ENCODE data around the gene APOL2.
A peak's percentile ranks its signal among the peaks of the same experiment; 100 is the strongest.
"Not testable (repeated sequence)": the region's sequence is repeated elsewhere in the genome, so short reads cannot be mapped to it uniquely, and the experiment has no call there.

Gene APOL2

GRCh38 chr22:36197514-36198146 is 41.7 kb downstream of the APOL2 start:
- DNase-seq (ENCODE audit: low read depth in 2 of 2) = no peak

- no peak for DNase-seq (ENCODE audit: low read depth in 2 of 2)
Measured at GRCh38 chr22:36197065-36197440, 42.3 kb downstream of the APOL2 start.

- DNase-seq (ENCODE audit: low read depth in 2 of 2) = no peak
Measured at GRCh38 chr22:36196254-36197064, 42.9 kb downstream of the APOL2 start.

- DNase-seq (ENCODE audit: low read depth in 2 of 2) = peak in 1 of 2 donors; percentile 12
Measured at GRCh38 chr22:36194971-36195370, 44.4 kb downstream of the APOL2 start.

GRCh38 chr22:36194385-36194784 is 44.9 kb downstream of the APOL2 start:
- no peak for DNase-seq (ENCODE audit: low read depth in 2 of 2)

GRCh38 chr22:36193577-36193976 is 45.8 kb downstream of the APOL2 start:
- no peak for DNase-seq (ENCODE audit: low read depth in 2 of 2)

GRCh38 chr22:36193171-36193570 is 46.2 kb downstream of the APOL2 start:
- DNase-seq (ENCODE audit: low read depth in 2 of 2) = no peak

- no peak for DNase-seq (ENCODE audit: low read depth in 2 of 2)
Measured at GRCh38 chr22:36192542-36192941, 46.8 kb downstream of the APOL2 start.

- no peak for DNase-seq (ENCODE audit: low read depth in 2 of 2)
Measured at GRCh38 chr22:36191106-36191836, 48.1 kb downstream of the APOL2 start.

GRCh38 chr22:36187862-36188261 is 51.5 kb downstream of the APOL2 start:
- not testable (repeated sequence) for DNase-seq (ENCODE audit: low read depth in 2 of 2)

- DNase-seq (ENCODE audit: low read depth in 2 of 2) = no peak
Measured at GRCh38 chr22:36185828-36186624, 53.3 kb downstream of the APOL2 start.

- no peak for DNase-seq (ENCODE audit: low read depth in 2 of 2)
Measured at GRCh38 chr22:36184433-36185025, 54.8 kb downstream of the APOL2 start.

- DNase-seq (ENCODE audit: low read depth in 2 of 2) = no peak
Measured at GRCh38 chr22:36183446-36183845, 55.9 kb downstream of the APOL2 start.

- no peak for DNase-seq (ENCODE audit: low read depth in 2 of 2)
Measured at GRCh38 chr22:36182857-36183256, 56.5 kb downstream of the APOL2 start.

- no peak for DNase-seq (ENCODE audit: low read depth in 2 of 2)
Measured at GRCh38 chr22:36182056-36182455, 57.3 kb downstream of the APOL2 start.

- DNase-seq (ENCODE audit: low read depth in 2 of 2) = no peak
Measured at GRCh38 chr22:36180928-36181327, 58.4 kb downstream of the APOL2 start.

- DNase-seq (ENCODE audit: low read depth in 2 of 2) = peak; percentile 69 to 75
Measured at GRCh38 chr22:36180038-36180880, 59.1 kb downstream of the APOL2 start.

- no peak for DNase-seq (ENCODE audit: low read depth in 2 of 2)
Measured at GRCh38 chr22:36177160-36177559, 62.2 kb downstream of the APOL2 start.

Measured in stimulated activated CD8-positive, alpha-beta memory T cell treated with anti-CD3 and anti-CD28 coated beads, Interleukin-7, amount 100 ng/mL, for 4 hours (primary cell).